Caco-2 (cell line): ENCODE results near the gene PVALB. TPM values are rescaled to one million over a fixed set of nuclear protein-coding genes. Genes with fewer than 3 reads are reported as not detected.

Source experiments
- BruUV-seq: library from RNA; stranded (reverse); fragments of 400-500 nt; replicated peaks from 2 replicates; lab custom pipeline; 2021; lab: Mats Ljungman, UMichigan
- CTCF ChIA-PET: fragments of 300-600 bp; sonication (Branson Sonifier 250); formaldehyde crosslinking; loops from one replicate; lab custom pipeline; 2022; ENCODE audit warnings: antibody characterized with exemption; lab: Charles Lee
- POLR2A ChIA-PET: fragments of 300-600 bp; sonication (Branson Sonifier 250); formaldehyde crosslinking; loops from one replicate; lab custom pipeline; 2022; ENCODE audit warnings: antibody characterized with exemption; lab: Charles Lee
- DNase-seq, 2 experiments: peaks; one replicate each; pipeline versions ENCODE4 v3.0.0 to v3.0.0-alpha.2; 2020 to 2022
- H3K27me3 ChIP-seq: replicated peaks from 2 replicates; pipeline ENCODE4 v1.6.0; 2011; ENCODE audit warnings: low read length; ENCODE audit not compliant: control insufficient read depth, insufficient read depth
- H3K36me3 ChIP-seq: 2 replicates; pipeline ENCODE4 v1.5.1; 2011; ENCODE audit warnings: low read length; ENCODE audit not compliant: control insufficient read depth, insufficient read depth
- H3K4me1 ChIP-seq: fragments of 250-450 bp; sonication (Bioruptor Pico); 2 replicates; pipeline ENCODE4 v1.5.1; 2020; ENCODE audit warnings: mild to moderate bottlenecking
- H3K4me3 ChIP-seq: 2 replicates; pipeline ENCODE4 v1.5.1; 2011; ENCODE audit warnings: low read depth, mild to moderate bottlenecking, control low read depth, low read length
- H3K9me3 ChIP-seq: fragments of 250-450 bp; sonication (Bioruptor Pico); 2 replicates; pipeline ENCODE4 v1.5.1; 2020; ENCODE audit warnings: mild to moderate bottlenecking, moderate library complexity
- H3K27ac Mint-ChIP-seq: one replicate; pipeline ENCODE4 v1.8.0; 2022; ENCODE audit warnings: mixed read lengths; ENCODE audit not compliant: unreplicated experiment
- H3K27me3 Mint-ChIP-seq: one replicate; pipeline ENCODE4 v1.8.0; 2022; ENCODE audit warnings: mixed read lengths; ENCODE audit not compliant: insufficient read depth, unreplicated experiment
- H3K36me3 Mint-ChIP-seq: one replicate; pipeline ENCODE4 v1.8.0; 2022; ENCODE audit warnings: mild to moderate bottlenecking, mixed read lengths; ENCODE audit not compliant: insufficient read depth, unreplicated experiment
- H3K4me1 Mint-ChIP-seq: one replicate; pipeline ENCODE4 v1.8.0; 2022; ENCODE audit warnings: low read depth, mixed read lengths; ENCODE audit not compliant: unreplicated experiment
- H3K4me3 Mint-ChIP-seq: one replicate; pipeline ENCODE4 v1.8.0; 2022; ENCODE audit warnings: mild to moderate bottlenecking, moderate library complexity, mixed read lengths; ENCODE audit not compliant: unreplicated experiment
- H3K9me3 Mint-ChIP-seq: one replicate; pipeline ENCODE4 v1.8.0; 2022; ENCODE audit warnings: mixed read lengths; ENCODE audit not compliant: unreplicated experiment
- CTCF ChIP-seq, 2 experiments: fragments of 200-600 bp in 1 of 2; IDR thresholded peaks; 1 replicate in 1 of 2; 2 replicates in 1 of 2; pipeline versions ENCODE4 v1.5.1 to v1.8.0; 2011 to 2022; ENCODE audit warnings: antibody characterized with exemption in 1 of 2, control low read depth in 1 of 2, inconsistent platforms in 1 of 2, low read depth in 1 of 2, low read length in 1 of 2, mild to moderate bottlenecking in 1 of 2, moderate library complexity in 1 of 2; ENCODE audit not compliant: insufficient read depth in 1 of 2, severe bottlenecking in 1 of 2, unreplicated experiment in 1 of 2
- intact Hi-C: fragments of 100-400 bp; cut with micrococcal nuclease; formaldehyde crosslinking; loops from one replicate; pipeline ENCODE4 v1.10.0; 2022; ENCODE audit not compliant: unreplicated experiment
- total RNA-seq: library from RNA; stranded (reverse); gene quantifications from 2 replicates; pipeline ENCODE4 v1.2.3, GENCODE V29; 2022

PVALB gene
- total RNA-seq, 1 experiment from 2014 or later, result not detected

GRCh38 chr22:36814801-36815200 lies 2.0 kb downstream of the PVALB start:
- H3K27me3 ChIP-seq, result peaks cover 2% of the 10 kb centered on the region
- Mint-ChIP-seq H3K4me1 (no peaks in the 10 kb centered on the region), H3K9me3 (no peaks in the 10 kb centered on the region), H3K36me3 (no peaks in the 10 kb centered on the region), H3K27ac (no peak overlapping the region), H3K4me3 (no peak overlapping the region), H3K27me3 (peaks cover 44% of the 10 kb centered on the region)
- H3K4me1 ChIP-seq, result no peaks in the 10 kb centered on the region
- H3K4me3 ChIP-seq, result no peak overlapping the region
- TF ChIP-seq CTCF (IDR thresholded peaks at IDR 0.05; ENCODE audit: insufficient read depth in 1 of 2, low read depth in 1 of 2, low read length in 1 of 2, severe bottlenecking in 1 of 2, unreplicated experiment in 1 of 2), result no peak
- no peaks in the 10 kb centered on the region for H3K36me3 ChIP-seq
- no TSS peak for BruUV-seq
- ChIA-PET CTCF (no interaction called here), POLR2A (no interaction called here)
- no peaks in the 10 kb centered on the region for H3K9me3 ChIP-seq
- intact Hi-C loops, result no loop called here
- no peak for DNase-seq

- Mint-ChIP-seq H3K4me1 (no peaks in the 10 kb centered on the region), H3K36me3 (no peaks in the 10 kb centered on the region), H3K4me3 (no peak overlapping the region), H3K9me3 (no peaks in the 10 kb centered on the region), H3K27me3 (peaks cover 27% of the 10 kb centered on the region), H3K27ac (no peak overlapping the region)
- BruUV-seq, result no TSS peak
- POLR2A ChIA-PET, result no interaction called here
- Histone ChIP-seq H3K4me1 (no peaks in the 10 kb centered on the region), H3K27me3 (peaks cover 2% of the 10 kb centered on the region), H3K9me3 (no peaks in the 10 kb centered on the region), H3K4me3 (no peak overlapping the region), H3K36me3 (no peaks in the 10 kb centered on the region)
- CTCF ChIA-PET, result no interaction called here
- TF ChIP-seq CTCF (IDR thresholded peaks at IDR 0.05; ENCODE audit: insufficient read depth in 1 of 2, low read depth in 1 of 2, low read length in 1 of 2, severe bottlenecking in 1 of 2, unreplicated experiment in 1 of 2), result no peak
- DNase-seq, result no peak
- intact Hi-C loops, result no loop called here
Observed at GRCh38 chr22:36811094-36811800, 5.6 kb downstream of the PVALB start.

- Histone ChIP-seq H3K4me3 (no peak overlapping the region), H3K36me3 (no peaks in the 10 kb centered on the region), H3K9me3 (no peaks in the 10 kb centered on the region), H3K4me1 (no peaks in the 10 kb centered on the region), H3K27me3 (no peaks in the 10 kb centered on the region; the same call in none of the 2 replicates)
- no peaks in the 10 kb centered on the region for H3K4me1 Mint-ChIP-seq
- H3K4me3 Mint-ChIP-seq, result no peak overlapping the region
- DNase-seq, result no peak
- POLR2A ChIA-PET, result no interaction called here
- BruUV-seq, result no TSS peak
- intact Hi-C loops, result no loop called here
- no peaks in the 10 kb centered on the region for H3K36me3 Mint-ChIP-seq
- peaks cover 20% of the 10 kb centered on the region for H3K27me3 Mint-ChIP-seq
- TF ChIP-seq CTCF (IDR thresholded peaks at IDR 0.05; ENCODE audit: insufficient read depth in 1 of 2, low read depth in 1 of 2, low read length in 1 of 2, severe bottlenecking in 1 of 2, unreplicated experiment in 1 of 2), result no peak
- CTCF ChIA-PET, result no interaction called here
- no peaks in the 10 kb centered on the region for H3K9me3 Mint-ChIP-seq
- H3K27ac Mint-ChIP-seq, result no peak overlapping the region
Observed at GRCh38 chr22:36809351-36809750, 7.5 kb downstream of the PVALB start.
